GM12878 (cell line): ENCODE data around the gene SLC1A1. TPM values are rescaled to one million over a fixed set of nuclear protein-coding genes. Genes with fewer than 3 reads are reported as not detected.

ENCODE experiments used
- BCL3 ChIP-seq: IDR thresholded peaks from 2 replicates; pipeline ENCODE4 v1.6.1; 2011; ENCODE audit warnings: borderline replicate concordance, low read depth, mild to moderate bottlenecking, moderate library complexity, low read length; ENCODE audit not compliant: insufficient read depth, poor library complexity, severe bottlenecking
- BCLAF1 ChIP-seq: fragments of 450-650 bp; IDR thresholded peaks from 2 replicates; pipeline ENCODE4 v1.6.1; 2017; ENCODE audit warnings: antibody characterized with exemption, mild to moderate bottlenecking, moderate library complexity
- CREB1 ChIP-seq: IDR thresholded peaks from 2 replicates; pipeline ENCODE4 v1.6.1; 2012; ENCODE audit warnings: low read depth, mild to moderate bottlenecking, inconsistent platforms
- DPF2 ChIP-seq: fragments of 450-650 bp; IDR thresholded peaks from 2 replicates; pipeline ENCODE4 v1.6.1; 2017; ENCODE audit warnings: mild to moderate bottlenecking
- E2F8 ChIP-seq: fragments of 450-650 bp; IDR thresholded peaks from 2 replicates; pipeline ENCODE4 v1.6.1; 2018; ENCODE audit warnings: mild to moderate bottlenecking, low read depth, moderate library complexity; ENCODE audit not compliant: partially characterized antibody
- GATAD2B ChIP-seq: fragments of 450-650 bp; conservative IDR thresholded peaks from 2 replicates; pipeline ENCODE4 v1.6.1; 2017; ENCODE audit warnings: low read depth, mild to moderate bottlenecking, moderate library complexity
- IKZF1 ChIP-seq: fragments of 450-650 bp; conservative IDR thresholded peaks from 2 replicates; pipeline ENCODE4 v1.6.1; 2017; ENCODE audit warnings: antibody characterized with exemption, mild to moderate bottlenecking
- REST ChIP-seq: IDR thresholded peaks from 2 replicates; pipeline ENCODE4 v1.6.1; 2012; ENCODE audit warnings: mild to moderate bottlenecking, low read depth, low read length
- ZBED1 ChIP-seq: IDR thresholded peaks from 2 replicates; pipeline ENCODE4 v1.6.1; 2016; ENCODE audit warnings: borderline replicate concordance
- ZNF24 ChIP-seq: fragments of 450-650 bp; IDR thresholded peaks from 2 replicates; pipeline ENCODE4 v1.6.1; 2017; ENCODE audit warnings: antibody characterized with exemption, mild to moderate bottlenecking
- ZNF622 ChIP-seq: fragments of 450-650 bp; IDR thresholded peaks from 2 replicates; pipeline ENCODE4 v1.6.1; 2017; ENCODE audit warnings: mild to moderate bottlenecking, inconsistent platforms
- ZZZ3 ChIP-seq: IDR thresholded peaks from 2 replicates; pipeline ENCODE4 v1.6.1; 2011; ENCODE audit warnings: low read depth; ENCODE audit not compliant: control insufficient read depth, insufficient read length
- polyA plus RNA-seq, 11 experiments: library from polyadenylated mRNA; depleted of rRNA in 4 of 11; unstranded in 6 of 11; stranded (reverse) in 5 of 11; fragments of >200 nt; fragmentation: Nextera tagmentation in 4 of 11; fragmentation: Illumina TruSeq in 1 of 11; extraction: Ambion mirVana in 4 of 11; extraction: Trizol in 1 of 11; gene quantifications; 1 replicate in 1 of 11; 2 replicates in 10 of 11; pipeline versions ENCODE4 v1.2.1 to v1.2.3, GENCODE V29; 2011 to 2016; ENCODE audit warnings: inconsistent platforms in 2 of 11, missing spikeins in 2 of 11, low read depth in 1 of 11
- total RNA-seq, 4 experiments: library from RNA; depleted of rRNA in 3 of 4; stranded (reverse); fragments of >200 nt in 3 of 4; fragmentation: Illumina TruSeq in 1 of 4; extraction: Trizol in 1 of 4; gene quantifications; 2 replicates each; pipeline versions ENCODE4 v1.2.1 to v1.2.3, GENCODE V29; 2013 to 2021
- TF ChIP-seq, protein P1 (sequence below): IDR thresholded peaks from 2 replicates; pipeline ENCODE4 v1.6.1; 2011; ENCODE audit warnings: mild to moderate bottlenecking, low read depth, low read length, moderate library complexity; ENCODE audit not compliant: insufficient replicate concordance
- TF ChIP-seq, protein P2 (sequence below): IDR thresholded peaks from 2 replicates; pipeline ENCODE4 v1.6.1; 2012; ENCODE audit warnings: low read length, inconsistent platforms

The SLC1A1 gene
- total and polyA plus RNA-seq, 10 of the 15 experiments (the other 5 are each of a cell fraction or from before 2014, with no cell fraction given): 4.2 to 24.9 (median 18.3) TPM

- TF ChIP-seq GATAD2B (peak; percentile 68), IKZF1 (peak; percentile 89), CREB1 (no peak), REST (no peak), ZBED1 (peak; percentile 94), ZNF622 (no peak), E2F8 (no peak), BCLAF1 (no peak), DPF2 (peak; percentile 96), BCL3 (peak; percentile 74), ZNF24 (peak; percentile 79), ZZZ3 (no peak)
- TF ChIP-seq, protein P1, sequence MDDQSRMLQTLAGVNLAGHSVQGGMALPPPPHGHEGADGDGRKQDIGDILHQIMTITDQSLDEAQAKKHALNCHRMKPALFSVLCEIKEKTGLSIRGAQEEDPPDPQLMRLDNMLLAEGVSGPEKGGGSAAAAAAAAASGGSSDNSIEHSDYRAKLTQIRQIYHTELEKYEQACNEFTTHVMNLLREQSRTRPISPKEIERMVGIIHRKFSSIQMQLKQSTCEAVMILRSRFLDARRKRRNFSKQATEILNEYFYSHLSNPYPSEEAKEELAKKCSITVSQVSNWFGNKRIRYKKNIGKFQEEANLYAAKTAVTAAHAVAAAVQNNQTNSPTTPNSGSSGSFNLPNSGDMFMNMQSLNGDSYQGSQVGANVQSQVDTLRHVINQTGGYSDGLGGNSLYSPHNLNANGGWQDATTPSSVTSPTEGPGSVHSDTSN: no peak
- TF ChIP-seq, protein P2, sequence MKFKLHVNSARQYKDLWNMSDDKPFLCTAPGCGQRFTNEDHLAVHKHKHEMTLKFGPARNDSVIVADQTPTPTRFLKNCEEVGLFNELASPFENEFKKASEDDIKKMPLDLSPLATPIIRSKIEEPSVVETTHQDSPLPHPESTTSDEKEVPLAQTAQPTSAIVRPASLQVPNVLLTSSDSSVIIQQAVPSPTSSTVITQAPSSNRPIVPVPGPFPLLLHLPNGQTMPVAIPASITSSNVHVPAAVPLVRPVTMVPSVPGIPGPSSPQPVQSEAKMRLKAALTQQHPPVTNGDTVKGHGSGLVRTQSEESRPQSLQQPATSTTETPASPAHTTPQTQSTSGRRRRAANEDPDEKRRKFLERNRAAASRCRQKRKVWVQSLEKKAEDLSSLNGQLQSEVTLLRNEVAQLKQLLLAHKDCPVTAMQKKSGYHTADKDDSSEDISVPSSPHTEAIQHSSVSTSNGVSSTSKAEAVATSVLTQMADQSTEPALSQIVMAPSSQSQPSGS: peak; percentile 93
Observed at GRCh38 chr9:4464911-4465513, 25.3 kb upstream of the SLC1A1 start (continued).
